Eye (tissue), 1 donor: Measurements from ENCODE around the gene MEIOSIN.
A peak's percentile ranks its signal among the peaks of the same experiment; 100 is the strongest.
"Not testable (repeated sequence)": the region's sequence is repeated elsewhere in the genome, so short reads cannot be mapped to it uniquely, and the experiment has no call there.

Experiments used
- DNase-seq: peaks from one replicate; pipeline ENCODE4 v3.0.0-alpha.2; 2015

Gene MEIOSIN

DNA sequence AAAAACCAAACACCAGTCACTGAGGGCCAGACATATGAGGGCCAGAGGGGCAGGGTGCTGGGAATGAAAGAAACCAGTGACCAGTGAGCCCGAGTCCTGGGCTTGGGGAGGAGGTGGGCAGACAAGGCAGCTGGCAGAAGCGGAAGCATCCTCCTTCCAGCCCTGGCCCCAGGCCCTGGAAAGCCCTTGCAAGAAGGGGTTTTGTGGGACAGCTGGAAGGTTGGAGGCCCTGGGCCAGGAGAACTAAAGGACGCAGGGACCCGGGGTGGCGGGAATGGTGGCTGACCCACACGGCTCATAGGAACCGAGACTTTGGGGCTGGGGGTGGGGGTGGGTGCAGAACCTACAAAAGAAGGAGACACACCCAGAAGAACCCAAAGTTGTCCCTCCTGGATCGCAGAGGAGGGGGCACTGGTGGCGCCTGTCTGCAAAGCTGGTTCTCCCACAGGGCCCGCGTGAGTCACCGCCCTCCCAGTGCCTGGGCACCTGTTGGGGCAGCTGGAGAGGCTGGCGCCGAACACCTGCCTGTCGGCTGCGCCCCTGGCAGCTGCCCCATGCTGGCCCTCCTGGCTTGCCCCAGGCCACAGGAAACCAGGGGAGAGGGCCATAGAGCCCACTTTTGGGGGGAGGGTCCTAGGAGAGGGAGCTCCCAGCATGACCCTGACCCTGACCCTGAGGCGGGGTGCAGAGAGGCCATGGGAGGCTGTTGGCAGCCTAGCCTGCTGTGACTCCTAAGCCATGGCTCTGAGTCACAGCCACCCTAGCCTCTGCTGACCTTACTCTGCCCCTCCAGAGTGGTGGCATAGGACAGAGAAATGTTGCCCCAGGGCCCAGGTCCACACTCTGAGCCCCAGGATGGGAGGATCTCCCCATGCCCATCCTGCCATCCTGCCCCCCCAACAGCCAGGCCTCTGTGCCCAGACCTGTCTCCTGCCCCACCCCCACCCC is 48.2 kb downstream of the MEIOSIN start:
- no peak for DNase-seq

GRCh38 chr19:45782162-45782691 is 49.0 kb downstream of the MEIOSIN start, which contains the start of gene DMPK:
TSS of gene DMPK (minus strand) at chr19:45782490. CDS start at chr19:45782352, 138 bp downstream.
- DNase-seq: no peak

DNA sequence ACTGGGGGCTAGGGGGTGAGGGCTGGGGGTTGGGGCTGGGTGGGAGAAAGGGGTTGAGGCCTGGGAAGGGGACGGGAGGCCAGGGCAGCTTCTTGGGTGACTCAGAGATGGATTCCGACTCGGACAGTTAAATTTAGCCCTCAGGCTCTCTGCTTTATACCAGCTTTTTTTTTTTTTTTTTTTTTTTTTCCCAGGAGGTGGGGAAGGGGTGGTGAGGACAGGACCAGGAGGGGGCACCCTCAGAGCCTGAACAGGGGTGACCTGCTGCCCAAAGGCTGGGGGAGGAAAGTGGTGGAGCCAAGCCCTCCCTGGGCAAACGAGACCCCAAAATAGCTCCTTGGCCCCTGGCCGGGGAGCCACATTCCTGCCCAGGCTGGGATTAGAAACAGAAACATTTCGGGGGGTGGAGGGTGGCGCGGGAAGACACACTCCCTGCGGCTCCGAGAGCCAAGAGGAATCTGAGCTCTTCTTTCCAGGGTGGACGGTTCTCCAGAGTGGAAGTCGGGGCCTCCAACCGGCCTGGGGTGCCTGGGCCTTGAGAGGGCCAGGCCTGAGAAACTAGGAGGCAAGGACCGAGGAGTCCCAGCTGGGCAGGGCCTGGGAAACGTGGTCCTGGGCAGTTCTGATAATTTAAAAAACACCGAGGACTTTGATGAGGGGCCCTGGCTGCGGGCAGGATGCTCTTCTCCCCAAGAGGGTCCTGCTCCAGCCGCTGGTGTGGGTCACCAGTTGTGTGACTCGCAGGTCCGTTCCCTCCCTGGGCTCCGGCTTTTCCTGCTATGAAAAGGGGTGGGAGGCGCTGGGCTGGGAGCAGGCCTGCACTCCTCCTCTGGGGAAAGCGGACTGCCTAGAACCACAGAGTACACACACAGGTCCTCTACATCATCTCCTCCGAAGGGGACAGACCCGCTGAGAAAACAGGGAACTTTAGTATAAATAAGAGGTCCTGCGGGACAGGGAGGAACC is 49.9 kb downstream of the MEIOSIN start:
- no peak for DNase-seq

DNA sequence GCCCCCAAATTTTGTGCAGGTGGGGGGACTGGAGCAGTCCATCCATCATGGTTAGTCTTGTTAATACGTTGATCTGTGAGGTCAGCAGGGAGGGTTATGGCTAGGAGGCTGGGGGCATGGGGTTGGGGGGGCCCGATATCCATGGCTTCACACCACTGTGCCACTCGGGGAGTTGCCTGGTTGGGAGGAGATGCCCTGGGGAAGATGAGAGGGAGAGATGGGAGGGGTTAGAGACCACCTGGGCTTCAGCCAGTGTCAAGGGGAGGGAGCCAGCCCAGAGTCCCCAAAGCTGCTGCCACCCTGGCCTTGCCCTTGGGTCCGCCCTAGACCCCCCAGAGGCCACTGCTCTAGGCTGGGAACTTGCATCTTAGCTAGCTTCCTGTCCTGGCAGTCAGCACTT is 50.9 kb downstream of the MEIOSIN start:
- DNase-seq: no peak

DNA sequence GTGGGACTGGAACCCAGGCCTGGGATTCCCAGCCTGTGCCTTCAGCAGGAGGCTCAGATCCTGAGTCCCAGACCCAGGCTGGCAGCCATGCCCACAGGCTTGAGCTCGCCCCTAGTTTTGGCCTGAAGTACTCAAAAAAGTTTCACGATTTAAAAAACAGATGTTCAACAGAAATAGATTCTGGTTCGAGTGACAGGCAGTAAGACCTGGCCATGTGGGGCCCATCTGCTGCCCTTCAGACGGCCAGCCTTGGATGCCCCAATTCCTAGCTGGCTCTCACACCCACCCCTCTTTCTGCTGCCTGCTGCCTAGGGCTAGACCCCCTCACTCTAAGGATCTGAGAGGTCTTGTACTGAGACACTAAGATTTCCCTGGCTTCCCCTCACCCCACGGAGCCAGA is 51.9 kb downstream of the MEIOSIN start:
- DNase-seq: no peak

- DNase-seq: no peak
These were observed 52.7 kb downstream of the MEIOSIN start for GRCh38 chr19:45785781-45786532.

DNA sequence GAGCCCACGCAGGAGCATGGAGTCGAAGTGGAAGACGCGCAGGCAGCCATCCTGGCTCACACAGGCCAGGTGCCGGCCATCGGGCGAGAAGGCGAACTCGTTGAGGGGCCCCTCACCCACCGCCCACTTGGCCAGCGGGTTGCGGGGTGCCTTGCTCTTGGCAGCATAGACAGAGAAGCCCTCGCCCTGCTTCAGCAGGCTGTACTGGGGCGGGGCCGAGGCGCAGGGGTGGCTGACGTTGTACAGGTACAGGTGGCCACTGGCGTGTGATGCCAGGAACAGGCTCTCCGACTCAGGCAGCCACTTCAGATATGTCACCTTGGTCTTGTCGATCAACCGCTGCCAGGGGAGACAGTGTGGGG is 53.3 kb downstream of the MEIOSIN start:
- DNase-seq: no peak

DNA sequence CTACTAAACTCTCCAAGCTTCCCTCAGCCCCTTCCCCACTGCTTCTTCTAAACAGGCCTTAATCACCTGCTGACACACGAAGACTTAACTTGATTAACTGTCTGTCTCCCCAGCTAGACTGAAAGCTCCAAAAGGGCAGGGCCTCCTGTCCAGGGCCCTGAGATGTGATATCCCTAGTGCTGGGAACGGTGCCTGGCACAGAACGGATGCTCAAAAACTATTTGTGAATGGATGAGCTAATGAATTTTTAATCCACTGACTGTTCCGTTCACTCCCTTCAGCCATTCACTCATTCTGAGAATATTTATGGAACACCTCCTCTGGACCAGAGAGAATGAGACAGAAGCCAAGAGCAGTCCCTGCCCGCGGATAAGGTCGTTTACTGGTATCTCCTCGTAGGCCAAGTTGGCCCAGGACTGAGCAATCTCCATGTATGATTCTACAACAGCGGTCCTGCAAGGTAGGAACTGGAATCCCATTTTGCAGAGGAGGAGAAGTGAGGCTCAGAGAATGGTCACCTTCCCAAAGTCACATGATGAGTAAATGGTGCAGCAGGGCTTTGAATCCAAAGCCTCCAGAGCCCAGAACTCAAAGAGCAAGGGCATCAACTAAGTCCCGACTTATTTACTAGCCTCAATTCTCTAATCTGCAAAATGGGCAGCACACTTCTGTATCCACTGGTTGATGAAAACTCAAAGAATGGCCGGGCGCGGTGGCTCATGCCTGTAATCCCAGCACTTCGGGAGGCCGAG is 56.0 kb downstream of the MEIOSIN start:
- DNase-seq: no peak

GRCh38 chr19:45790942-45791341 is 57.7 kb downstream of the MEIOSIN start:
- no peak for DNase-seq

DNA sequence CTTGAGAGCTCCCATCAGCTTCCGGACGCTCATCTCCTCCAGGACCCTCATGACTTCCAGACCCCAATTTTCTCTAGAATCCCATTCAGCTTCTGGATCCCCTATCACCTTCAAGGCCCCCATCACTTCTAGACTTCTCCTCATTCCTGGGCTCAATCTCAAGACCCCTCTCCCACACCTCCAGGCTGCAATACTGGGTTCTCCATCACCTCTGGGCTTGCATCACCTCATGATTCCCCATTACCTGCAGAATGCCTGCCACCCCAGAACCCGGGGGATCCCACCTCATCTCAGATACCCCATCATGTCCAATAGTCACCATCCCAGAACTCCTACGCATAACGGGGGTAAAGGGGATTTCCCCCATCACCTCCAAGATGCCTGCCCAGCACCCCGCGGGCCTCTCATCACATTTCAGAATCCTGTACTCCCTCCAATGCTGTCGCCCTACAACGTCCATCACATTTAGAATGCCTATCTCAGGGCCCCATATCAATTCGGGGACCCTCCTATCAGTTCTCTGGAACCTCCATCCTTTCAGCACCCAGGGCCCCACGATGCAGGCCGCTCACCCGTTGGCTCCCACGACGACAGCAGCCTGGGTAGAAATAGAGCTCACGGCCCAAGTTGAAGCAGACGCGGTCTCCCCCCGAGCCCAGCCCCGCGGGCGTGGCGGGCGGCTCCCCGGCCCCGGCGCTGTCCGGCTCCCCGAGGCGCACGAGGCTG is 58.7 kb downstream of the MEIOSIN start:
- DNase-seq: no peak

GRCh38 chr19:45792470-45793177 is 59.4 kb downstream of the MEIOSIN start, which contains the start of gene DMWD:
TSS of gene DMWD (minus strand) at chr19:45792845. CDS start at chr19:45792756, 89 bp downstream.
- DNase-seq: peak; percentile 100

GRCh38 chr19:45793178-45793564 is 59.9 kb downstream of the MEIOSIN start:
- no peak for DNase-seq

DNA sequence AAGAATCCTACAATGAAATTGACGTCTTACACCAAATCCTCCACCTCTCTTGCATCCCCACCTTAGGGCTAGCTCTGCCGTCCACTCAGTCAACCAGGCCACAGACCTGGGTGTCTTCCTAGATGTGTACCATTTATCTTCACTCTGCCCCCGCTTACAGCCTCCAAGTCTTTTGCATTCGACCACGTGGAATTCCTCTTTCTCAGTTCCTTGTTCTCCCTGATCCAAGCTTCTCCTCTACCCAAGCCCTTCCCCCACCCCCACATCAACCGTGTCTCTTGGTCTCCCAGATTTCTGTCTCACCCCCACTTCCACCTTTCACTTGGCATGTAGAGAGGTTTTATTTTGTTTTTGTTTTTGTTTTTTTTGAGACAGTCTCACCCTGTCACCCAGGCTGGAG is 60.6 kb downstream of the MEIOSIN start:
- DNase-seq: no peak

DNA sequence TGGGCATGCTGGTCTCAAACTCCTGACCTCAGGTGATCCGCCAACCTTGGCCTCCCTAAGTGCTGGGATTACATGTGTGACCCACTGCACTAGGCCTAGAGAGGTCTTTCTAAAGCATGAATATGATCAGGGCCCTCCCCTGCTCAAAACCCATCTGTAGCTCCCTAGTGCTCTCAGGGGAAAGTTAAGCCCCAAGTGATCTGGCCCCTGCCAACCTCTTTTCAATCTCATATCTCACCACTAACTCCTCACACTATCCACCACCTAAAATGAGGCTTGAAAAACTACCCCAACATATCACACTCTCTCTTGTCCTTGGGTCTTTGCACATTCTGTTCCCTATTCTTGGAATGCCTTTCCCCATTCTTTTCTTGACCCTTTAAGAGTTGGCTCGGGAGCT is 61.4 kb downstream of the MEIOSIN start:
- no peak for DNase-seq

- peak; percentile 89 for DNase-seq
These were observed 65.8 kb downstream of the MEIOSIN start for GRCh38 chr19:45798995-45799517.

- DNase-seq: not testable (repeated sequence)
These were observed 66.3 kb downstream of the MEIOSIN start for GRCh38 chr19:45799541-45799940.

GRCh38 chr19:45800070-45800553 is 66.9 kb downstream of the MEIOSIN start:
- no peak for DNase-seq

DNA sequence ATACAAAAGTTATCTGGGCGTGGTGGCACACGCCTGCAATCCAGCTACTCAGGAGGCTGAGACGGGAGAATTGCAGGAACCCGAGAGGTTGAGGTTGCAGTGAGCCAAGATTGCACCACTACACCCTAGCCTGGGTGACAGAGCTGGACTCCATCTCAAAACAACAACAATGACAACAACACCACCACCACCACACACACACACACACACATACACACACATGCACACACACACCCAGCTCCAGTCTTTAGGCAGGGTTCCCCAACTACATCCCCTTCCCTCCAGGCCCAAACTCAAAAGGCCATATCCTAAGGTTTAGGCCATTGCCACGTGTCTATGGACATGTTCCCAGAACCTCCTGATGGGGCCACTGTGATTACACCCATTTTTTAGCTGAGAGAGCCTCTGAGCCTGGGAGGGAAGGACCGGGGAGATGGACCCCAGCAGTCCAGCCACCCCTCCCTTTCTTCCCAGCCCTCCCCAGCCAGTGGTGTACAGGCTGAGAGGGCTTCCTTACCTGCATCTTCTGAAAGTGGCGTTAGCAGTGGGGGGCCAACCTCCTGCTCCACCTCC is 68.5 kb downstream of the MEIOSIN start:
- DNase-seq: no peak
